ENCODE data around the gene APRT. TPM values are rescaled to one million over a fixed set of nuclear protein-coding genes. Genes with fewer than 3 reads are reported as not detected.
A peak's percentile ranks its signal among the peaks of the same experiment; 100 is the strongest.

APRT gene
- total RNA-seq, 1 donor from 2014 or later: 39.2 TPM

- no peaks in the 10 kb centered on the region for H3K27me3 ChIP-seq (ENCODE audit: low read depth)
- peaks cover 43% of the 10 kb centered on the region for H3K4me1 ChIP-seq
- TF ChIP-seq CTCF (IDR thresholded peaks at IDR 0.05; ENCODE audit: borderline replicate concordance): no peak
- peak overlapping the region; percentile 97 for H3K27ac ChIP-seq (replicated peaks)
- H3K9me3 ChIP-seq (replicated peaks): no peaks in the 10 kb centered on the region
- DNase-seq: peak; percentile 62
- peaks cover 11% of the 10 kb centered on the region for H3K36me3 ChIP-seq
- peak overlapping the region; percentile 90 for H3K4me3 ChIP-seq
- intact Hi-C loops (cut with micrococcal nuclease): no loop called here
Observed at GRCh38 chr16:88812513-88813268, 963 bp upstream of the APRT start.

- H3K36me3 ChIP-seq: peaks cover 11% of the 10 kb centered on the region
- peak; percentile 79 for DNase-seq
- peak overlapping the region; percentile 97 for H3K27ac ChIP-seq (replicated peaks)
- no peaks in the 10 kb centered on the region for H3K9me3 ChIP-seq (replicated peaks)
- H3K27me3 ChIP-seq (ENCODE audit: low read depth): no peaks in the 10 kb centered on the region
- no peak for TF ChIP-seq CTCF (IDR thresholded peaks at IDR 0.05; ENCODE audit: borderline replicate concordance)
- peaks cover 43% of the 10 kb centered on the region for H3K4me1 ChIP-seq
- H3K4me3 ChIP-seq: peak overlapping the region; percentile 90
- intact Hi-C loops (cut with micrococcal nuclease): no loop called here
Observed at GRCh38 chr16:88810912-88811768, 588 bp downstream of the APRT start.

- DNase-seq: no peak
- intact Hi-C loops (cut with micrococcal nuclease): no loop called here
- H3K27ac ChIP-seq (replicated peaks): peak overlapping the region; percentile 97
- peaks cover 11% of the 10 kb centered on the region for H3K36me3 ChIP-seq
- peak overlapping the region; percentile 90 for H3K4me3 ChIP-seq
- H3K4me1 ChIP-seq: peaks cover 43% of the 10 kb centered on the region
- no peaks in the 10 kb centered on the region for H3K9me3 ChIP-seq (replicated peaks)
- no peak for TF ChIP-seq CTCF (IDR thresholded peaks at IDR 0.05; ENCODE audit: borderline replicate concordance)
- no peaks in the 10 kb centered on the region for H3K27me3 ChIP-seq (ENCODE audit: low read depth)
Observed at GRCh38 chr16:88810166-88810911, 1.4 kb downstream of the APRT start.

- intact Hi-C loops (cut with micrococcal nuclease): no loop called here
- H3K27ac ChIP-seq (replicated peaks): no peak overlapping the region
Observed at GRCh38 chr16:88809676-88810165, 2.0 kb downstream of the APRT start.

More at GRCh38 chr16:88809676-88810165, 2.0 kb downstream of the APRT start:
- Histone ChIP-seq H3K36me3 (peaks cover 11% of the 10 kb centered on the region), H3K4me3 (no peak overlapping the region), H3K4me1 (peaks cover 45% of the 10 kb centered on the region), H3K9me3 (replicated peaks) (no peaks in the 10 kb centered on the region), H3K27me3 (ENCODE audit: low read depth) (no peaks in the 10 kb centered on the region)
- no peak for TF ChIP-seq CTCF (IDR thresholded peaks at IDR 0.05; ENCODE audit: borderline replicate concordance)
- no peak for DNase-seq

All from left ventricle myocardium inferior (tissue), 1 donor.